HCT116 (cell line): ENCODE data around the gene RCOR2.

Experiments
- EZH2 ChIP-seq: fragments of 200-600 bp; sonication (generic); IDR thresholded peaks from 2 replicates; pipeline ENCODE4 v1.6.1; 2017; ENCODE audit warnings: antibody characterized with exemption, mixed run types
- EZH2phosphoT487 ChIP-seq: fragments of 200-600 bp; IDR thresholded peaks from 2 replicates; pipeline ENCODE4 v1.6.1; 2018; ENCODE audit warnings: antibody characterized with exemption, borderline replicate concordance
- POLR2A ChIP-seq: IDR thresholded peaks from 2 replicates; pipeline ENCODE4 v1.7.0; 2011; ENCODE audit warnings: borderline replicate concordance; ENCODE audit not compliant: insufficient read depth, insufficient read length; ENCODE audit errors: extremely low read depth
- SIN3A ChIP-seq: IDR thresholded peaks from 2 replicates; pipeline ENCODE4 v1.6.1; 2012; ENCODE audit warnings: low read depth
- YY1 ChIP-seq: IDR thresholded peaks from 2 replicates; pipeline ENCODE4 v1.6.1; 2011; ENCODE audit warnings: low read length, low read depth, moderate library complexity, mild to moderate bottlenecking; ENCODE audit not compliant: insufficient replicate concordance; ENCODE audit errors: extremely low read depth
- TF ChIP-seq, protein P1 (sequence below), 3 experiments: fragments of 200-600 bp in 1 of 3; sonication (generic) in 1 of 3; IDR thresholded peaks in 2 of 3; conservative IDR thresholded peaks in 1 of 3; 2 replicates each; pipeline ENCODE4 v1.5.1; 2012 to 2017; ENCODE audit warnings: low read depth in 2 of 3, low read length in 2 of 3, antibody characterized with exemption in 1 of 3, borderline replicate concordance in 1 of 3, control low read depth in 1 of 3, mild to moderate bottlenecking in 1 of 3, mixed read lengths in 1 of 3, mixed run types in 1 of 3, moderate library complexity in 1 of 3; ENCODE audit not compliant: insufficient read depth in 1 of 3
- TF ChIP-seq, protein P2 (sequence below): IDR thresholded peaks from 2 replicates; pipeline ENCODE4 v1.6.1; 2011; ENCODE audit warnings: mild to moderate bottlenecking, low read length, moderate library complexity; ENCODE audit not compliant: insufficient replicate concordance; ENCODE audit errors: extremely low read depth
- TF ChIP-seq, protein P3 (sequence below): IDR thresholded peaks from 2 replicates; pipeline ENCODE4 v1.6.1; 2012; ENCODE audit warnings: low read depth

DNA sequence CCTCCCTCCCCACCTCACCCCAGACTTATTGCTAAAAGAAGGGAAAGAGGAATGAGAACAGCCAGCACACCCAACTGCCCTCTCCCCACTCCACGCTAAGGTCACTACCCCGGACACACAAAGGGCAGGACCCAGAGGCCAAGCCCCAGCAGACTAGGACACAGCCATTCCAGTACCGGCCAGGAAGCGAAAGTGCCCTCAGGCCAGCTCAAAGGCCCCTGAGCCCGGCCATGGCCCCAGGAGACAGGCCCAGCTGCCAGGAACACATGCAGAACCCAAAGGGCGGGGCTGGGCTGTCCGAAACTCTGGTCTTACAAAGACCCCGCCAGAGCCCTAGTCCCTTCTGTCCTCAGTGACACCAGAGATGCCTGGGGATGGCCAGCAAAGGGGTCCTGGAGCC lies 5.5 kb downstream of the RCOR2 start:
- TF ChIP-seq, protein P1, sequence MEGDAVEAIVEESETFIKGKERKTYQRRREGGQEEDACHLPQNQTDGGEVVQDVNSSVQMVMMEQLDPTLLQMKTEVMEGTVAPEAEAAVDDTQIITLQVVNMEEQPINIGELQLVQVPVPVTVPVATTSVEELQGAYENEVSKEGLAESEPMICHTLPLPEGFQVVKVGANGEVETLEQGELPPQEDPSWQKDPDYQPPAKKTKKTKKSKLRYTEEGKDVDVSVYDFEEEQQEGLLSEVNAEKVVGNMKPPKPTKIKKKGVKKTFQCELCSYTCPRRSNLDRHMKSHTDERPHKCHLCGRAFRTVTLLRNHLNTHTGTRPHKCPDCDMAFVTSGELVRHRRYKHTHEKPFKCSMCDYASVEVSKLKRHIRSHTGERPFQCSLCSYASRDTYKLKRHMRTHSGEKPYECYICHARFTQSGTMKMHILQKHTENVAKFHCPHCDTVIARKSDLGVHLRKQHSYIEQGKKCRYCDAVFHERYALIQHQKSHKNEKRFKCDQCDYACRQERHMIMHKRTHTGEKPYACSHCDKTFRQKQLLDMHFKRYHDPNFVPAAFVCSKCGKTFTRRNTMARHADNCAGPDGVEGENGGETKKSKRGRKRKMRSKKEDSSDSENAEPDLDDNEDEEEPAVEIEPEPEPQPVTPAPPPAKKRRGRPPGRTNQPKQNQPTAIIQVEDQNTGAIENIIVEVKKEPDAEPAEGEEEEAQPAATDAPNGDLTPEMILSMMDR (IDR thresholded peaks at IDR 0.05 in 2 of 3, conservative IDR thresholded peaks at IDR 0.05 in 1 of 3; ENCODE audit: borderline replicate concordance in 1 of 3, insufficient read depth in 1 of 3, low read depth in 2 of 3, low read length in 2 of 3) = no peak
- TF ChIP-seq POLR2A (no peak), EZH2phosphoT487 (no peak), EZH2 (no peak), SIN3A (no peak), YY1 (no peak)
- TF ChIP-seq, protein P2, sequence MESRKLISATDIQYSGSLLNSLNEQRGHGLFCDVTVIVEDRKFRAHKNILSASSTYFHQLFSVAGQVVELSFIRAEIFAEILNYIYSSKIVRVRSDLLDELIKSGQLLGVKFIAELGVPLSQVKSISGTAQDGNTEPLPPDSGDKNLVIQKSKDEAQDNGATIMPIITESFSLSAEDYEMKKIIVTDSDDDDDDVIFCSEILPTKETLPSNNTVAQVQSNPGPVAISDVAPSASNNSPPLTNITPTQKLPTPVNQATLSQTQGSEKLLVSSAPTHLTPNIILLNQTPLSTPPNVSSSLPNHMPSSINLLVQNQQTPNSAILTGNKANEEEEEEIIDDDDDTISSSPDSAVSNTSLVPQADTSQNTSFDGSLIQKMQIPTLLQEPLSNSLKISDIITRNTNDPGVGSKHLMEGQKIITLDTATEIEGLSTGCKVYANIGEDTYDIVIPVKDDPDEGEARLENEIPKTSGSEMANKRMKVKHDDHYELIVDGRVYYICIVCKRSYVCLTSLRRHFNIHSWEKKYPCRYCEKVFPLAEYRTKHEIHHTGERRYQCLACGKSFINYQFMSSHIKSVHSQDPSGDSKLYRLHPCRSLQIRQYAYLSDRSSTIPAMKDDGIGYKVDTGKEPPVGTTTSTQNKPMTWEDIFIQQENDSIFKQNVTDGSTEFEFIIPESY = no peak
- TF ChIP-seq, protein P3, sequence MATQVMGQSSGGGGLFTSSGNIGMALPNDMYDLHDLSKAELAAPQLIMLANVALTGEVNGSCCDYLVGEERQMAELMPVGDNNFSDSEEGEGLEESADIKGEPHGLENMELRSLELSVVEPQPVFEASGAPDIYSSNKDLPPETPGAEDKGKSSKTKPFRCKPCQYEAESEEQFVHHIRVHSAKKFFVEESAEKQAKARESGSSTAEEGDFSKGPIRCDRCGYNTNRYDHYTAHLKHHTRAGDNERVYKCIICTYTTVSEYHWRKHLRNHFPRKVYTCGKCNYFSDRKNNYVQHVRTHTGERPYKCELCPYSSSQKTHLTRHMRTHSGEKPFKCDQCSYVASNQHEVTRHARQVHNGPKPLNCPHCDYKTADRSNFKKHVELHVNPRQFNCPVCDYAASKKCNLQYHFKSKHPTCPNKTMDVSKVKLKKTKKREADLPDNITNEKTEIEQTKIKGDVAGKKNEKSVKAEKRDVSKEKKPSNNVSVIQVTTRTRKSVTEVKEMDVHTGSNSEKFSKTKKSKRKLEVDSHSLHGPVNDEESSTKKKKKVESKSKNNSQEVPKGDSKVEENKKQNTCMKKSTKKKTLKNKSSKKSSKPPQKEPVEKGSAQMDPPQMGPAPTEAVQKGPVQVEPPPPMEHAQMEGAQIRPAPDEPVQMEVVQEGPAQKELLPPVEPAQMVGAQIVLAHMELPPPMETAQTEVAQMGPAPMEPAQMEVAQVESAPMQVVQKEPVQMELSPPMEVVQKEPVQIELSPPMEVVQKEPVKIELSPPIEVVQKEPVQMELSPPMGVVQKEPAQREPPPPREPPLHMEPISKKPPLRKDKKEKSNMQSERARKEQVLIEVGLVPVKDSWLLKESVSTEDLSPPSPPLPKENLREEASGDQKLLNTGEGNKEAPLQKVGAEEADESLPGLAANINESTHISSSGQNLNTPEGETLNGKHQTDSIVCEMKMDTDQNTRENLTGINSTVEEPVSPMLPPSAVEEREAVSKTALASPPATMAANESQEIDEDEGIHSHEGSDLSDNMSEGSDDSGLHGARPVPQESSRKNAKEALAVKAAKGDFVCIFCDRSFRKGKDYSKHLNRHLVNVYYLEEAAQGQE = no peak
